HG03378 (cell line): ENCODE measurements around the gene OBSCN.

Experiments
- ATAC-seq: cut with Tn5 transposase; IDR thresholded peaks from one replicate; pipeline ENCODE4 v1.9.1; 2021; ENCODE audit warnings: mild to moderate bottlenecking, moderate library complexity; ENCODE audit not compliant: unreplicated experiment

The OBSCN gene

GRCh38 chr1:228350831-228351781, 143.3 kb downstream of the OBSCN start:
- no peak for ATAC-seq

DNA sequence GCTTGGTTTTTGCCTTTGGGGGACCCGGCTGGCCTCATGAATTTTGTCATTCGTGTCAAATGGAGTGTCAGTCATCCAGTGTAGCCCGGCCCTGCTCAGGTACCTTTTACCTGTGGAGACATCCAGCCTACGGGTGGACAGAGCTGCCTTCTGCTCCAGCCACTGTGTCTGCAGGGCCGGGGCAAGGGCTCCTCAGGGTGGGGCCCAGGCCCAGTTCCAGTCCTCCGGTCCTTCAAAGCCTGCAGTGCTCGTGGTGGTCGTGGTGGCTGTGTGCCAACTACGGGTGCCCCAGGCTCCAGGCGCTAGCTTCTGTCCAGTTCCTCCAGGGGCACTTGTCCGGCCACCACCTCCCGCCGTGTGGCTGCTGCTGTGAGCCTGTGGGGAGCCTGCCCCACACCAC, 144.0 kb downstream of the OBSCN start:
- ATAC-seq: no peak

DNA sequence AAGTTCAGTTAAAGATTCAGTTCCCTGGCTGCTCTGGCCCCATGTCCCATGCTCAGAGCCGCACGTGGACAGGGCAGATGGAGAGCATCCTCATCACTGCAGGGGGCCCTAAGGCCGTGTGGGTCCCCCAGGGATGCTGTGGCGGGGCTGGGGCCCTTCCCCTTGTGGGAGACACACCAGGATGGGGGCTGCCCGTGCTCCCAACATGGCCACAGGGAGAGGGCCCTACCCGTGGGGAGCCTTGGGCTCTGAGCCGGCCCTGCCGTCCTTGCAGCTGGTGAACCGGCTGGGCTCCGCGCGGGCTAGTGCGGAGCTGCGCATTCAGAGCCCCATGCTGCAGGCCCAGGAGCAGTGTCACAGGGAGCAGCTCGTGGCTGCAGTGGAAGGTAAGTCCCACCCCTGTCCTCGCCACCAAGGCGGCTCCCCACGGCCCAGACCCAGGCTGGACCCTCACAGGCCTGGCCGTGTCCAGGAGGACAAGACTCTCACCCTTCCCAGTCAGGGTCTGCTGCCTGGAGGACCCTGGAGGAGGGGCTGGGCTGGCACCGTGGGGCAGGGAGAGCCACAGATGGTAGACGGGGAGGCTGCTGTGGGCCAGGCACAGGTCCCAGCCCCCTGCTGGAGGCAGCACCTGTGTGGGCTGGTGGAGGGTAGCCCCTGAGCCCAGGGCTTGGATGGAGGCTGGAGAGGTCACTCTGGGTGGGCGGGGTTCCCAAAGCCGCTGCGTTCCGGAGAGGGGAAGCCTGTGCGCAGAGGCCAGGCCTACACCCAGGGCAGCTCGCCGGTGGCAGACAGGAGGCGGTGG, 145.0 kb downstream of the OBSCN start:
- no peak for ATAC-seq

DNA sequence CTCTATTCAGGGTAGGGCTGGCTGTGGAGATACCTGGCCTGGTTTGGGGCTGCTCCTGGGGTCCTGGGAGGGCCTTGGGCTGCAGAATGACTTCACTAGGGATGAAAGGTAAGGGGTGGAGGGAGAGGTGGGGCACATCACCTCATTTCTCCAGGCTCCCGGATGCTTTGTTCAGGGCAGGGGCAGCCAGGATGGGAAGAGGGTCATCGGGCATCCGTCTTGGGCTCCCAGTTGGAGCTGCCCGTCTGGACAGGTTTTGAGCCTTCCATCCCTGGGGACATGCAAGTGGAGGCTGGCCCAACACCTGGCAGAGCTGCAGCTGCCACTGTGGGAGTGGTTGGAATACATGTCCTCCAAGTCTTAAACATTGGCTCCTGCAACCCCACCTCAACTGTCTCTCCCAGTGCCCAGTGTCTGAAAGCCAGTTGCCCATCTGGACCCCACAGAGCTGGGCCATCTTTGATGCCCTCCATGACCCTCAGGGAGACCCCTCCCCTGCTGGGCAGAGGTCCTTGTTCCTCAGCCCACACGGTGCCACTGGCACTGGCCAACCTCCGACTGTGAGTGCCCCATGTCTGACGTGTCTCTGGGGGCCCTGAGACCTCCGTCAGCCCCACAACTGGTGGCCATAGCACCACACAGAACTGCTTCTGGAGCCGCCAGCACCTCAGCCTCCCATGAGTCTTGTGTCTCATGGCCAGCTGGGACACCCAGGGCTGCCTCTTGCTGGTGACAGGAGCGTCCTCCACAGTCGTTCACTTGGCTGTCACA, 145.9 kb downstream of the OBSCN start:
- ATAC-seq: no peak

DNA sequence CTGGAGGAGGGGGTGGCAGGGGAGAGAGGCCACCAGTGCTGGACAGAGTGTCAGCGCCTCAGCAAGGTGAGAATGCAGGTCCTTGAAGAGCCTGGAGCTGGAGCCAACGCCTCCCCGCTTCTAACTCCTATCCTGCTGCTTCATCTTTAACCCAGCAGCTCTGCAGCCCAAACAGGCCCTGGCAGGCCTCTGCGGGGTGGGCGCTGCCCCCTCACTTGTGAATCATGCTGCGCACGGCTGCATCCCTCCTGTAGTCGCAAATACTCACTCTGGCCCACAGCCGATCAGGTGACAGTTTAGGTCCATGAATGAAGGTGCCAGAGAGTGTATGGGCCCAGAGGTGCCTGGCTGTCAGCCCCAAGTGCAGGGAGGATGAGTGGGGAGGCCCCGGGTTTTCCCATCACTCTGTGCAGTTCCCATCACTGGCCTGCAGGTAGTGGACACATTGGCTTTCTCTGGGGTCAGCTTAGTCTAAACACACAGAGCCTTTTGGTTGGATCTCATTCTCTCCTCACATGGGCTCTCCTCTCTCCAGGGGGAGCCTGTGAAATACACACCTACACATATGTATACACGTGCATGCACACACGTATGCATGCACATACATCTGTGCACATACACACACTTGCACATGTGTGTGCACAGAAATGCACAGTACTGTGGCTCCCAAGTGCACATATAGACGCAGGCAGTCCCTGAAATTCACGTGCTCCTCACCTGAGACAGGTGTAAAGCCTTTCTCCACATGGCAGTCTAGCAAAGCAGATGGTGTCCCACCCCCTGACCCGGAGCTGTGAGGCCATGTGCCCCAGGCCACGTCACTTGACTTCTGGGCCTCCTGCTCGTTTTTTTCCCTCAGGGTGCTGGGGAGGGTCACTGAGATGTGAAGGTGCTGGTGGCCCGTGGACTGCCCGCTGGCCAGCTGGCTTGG, 146.8 kb downstream of the OBSCN start:
- no peak for ATAC-seq

GRCh38 chr1:228356897-228357680, 149.2 kb downstream of the OBSCN start:
- ATAC-seq: no peak

- ATAC-seq: no peak
Measured at GRCh38 chr1:228358039-228358763, 150.4 kb downstream of the OBSCN start.

GRCh38 chr1:228358764-228359612, 151.1 kb downstream of the OBSCN start:
- no peak for ATAC-seq

DNA sequence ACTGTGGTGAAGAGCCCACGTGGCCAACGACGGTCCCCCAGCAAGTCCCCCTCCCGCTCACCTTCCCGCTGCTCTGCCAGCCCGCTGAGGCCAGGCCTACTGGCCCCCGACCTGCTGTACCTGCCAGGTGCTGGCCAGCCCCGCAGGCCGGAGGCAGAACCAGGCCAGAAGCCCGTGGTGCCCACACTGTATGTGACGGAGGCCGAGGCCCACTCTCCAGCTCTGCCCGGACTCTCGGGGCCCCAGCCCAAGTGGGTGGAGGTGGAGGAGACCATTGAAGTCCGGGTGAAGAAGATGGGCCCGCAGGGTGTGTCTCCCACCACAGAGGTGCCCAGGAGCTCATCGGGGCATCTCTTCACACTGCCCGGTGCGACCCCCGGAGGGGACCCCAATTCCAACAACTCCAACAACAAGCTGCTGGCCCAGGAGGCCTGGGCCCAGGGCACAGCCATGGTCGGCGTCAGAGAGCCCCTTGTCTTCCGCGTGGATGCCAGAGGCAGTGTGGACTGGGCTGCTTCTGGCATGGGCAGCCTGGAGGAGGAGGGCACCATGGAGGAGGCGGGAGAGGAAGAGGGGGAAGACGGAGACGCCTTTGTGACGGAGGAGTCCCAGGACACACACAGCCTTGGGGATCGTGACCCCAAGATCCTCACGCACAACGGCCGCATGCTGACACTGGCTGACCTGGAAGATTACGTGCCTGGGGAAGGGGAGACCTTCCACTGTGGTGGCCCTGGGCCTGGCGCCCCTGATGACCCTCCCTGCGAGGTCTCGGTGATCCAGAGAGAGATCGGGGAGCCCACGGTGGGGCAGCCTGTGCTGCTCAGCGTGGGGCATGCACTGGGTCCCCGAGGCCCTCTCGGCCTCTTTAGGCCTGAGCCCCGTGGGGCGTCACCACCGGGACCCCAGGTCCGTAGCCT, 152.0 kb downstream of the OBSCN start:
- no peak for ATAC-seq

DNA sequence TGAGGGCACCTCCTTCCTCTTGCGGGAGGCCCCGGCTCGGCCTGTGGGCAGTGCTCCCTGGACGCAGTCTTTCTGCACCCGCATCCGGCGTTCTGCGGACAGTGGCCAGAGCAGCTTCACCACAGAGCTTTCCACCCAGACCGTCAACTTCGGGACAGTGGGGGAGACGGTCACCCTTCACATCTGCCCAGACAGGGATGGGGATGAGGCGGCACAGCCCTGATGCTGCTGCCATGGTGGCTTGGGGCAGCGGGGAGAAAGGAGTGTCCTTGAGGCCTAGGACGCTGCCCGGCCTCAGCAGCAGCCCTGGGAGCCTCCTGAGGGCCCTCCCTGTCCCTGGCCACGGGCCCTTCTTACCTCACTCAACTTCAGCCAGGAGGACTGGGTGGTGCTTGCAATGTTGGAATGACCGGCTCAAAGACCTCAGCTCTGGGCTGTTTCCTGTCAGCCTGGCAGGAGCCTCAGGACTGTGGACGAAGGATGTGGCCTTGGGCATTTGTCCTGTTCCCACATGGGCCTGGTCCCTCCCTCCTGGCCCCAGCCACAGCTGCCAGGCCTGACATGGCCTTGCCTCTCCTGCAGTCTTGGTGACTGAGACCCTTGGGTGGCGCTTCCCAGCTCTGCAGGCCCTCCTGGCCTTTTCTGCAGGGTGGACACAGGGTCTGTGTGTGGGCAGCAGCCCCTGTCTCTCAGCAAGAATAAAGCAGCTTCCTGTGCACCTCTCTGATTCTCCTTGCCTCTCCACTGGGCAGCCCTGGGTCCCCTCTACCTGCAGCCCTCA, 152.9 kb downstream of the OBSCN start:
- no peak for ATAC-seq

DNA sequence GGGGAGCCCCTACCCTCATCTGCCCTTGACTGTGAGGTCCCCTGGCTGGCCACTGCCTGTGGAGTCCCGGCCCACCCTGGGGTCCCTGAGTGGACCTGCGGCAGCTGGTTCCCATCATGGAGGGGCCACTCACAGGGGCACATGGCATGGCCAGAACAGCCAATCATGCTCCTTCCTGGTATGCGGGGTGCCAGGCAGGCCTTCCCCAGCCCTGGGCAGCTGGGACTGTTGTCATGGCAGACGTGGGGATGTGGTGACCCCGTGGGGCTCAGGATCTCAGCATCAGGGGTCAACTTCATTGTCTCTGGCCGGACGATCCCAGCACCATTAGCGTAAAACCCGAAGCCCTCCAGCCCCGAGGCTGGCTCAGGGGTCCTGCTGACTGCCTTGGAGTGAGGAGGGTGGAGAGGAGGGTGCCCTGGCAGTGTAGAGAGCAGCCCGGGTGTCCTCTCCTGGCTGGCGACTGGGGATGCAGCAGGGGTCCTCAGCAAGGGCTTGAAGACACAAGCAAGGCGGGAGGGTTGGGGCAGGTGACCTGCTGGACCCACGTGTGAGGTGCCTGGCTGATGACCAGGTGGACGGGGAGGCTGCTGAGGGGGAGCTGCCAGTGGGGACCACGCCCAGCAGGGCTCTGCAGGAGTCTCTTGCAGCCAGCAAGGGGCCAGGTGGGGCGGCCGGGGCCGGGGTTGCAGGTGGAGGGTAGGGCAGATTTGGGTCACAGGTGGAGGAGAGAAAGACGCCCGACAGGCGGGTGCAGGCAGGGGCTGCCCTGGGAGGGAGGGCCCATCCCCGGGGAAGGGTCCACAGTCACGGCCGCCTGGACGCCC, 153.7 kb downstream of the OBSCN start:
- no peak for ATAC-seq

DNA sequence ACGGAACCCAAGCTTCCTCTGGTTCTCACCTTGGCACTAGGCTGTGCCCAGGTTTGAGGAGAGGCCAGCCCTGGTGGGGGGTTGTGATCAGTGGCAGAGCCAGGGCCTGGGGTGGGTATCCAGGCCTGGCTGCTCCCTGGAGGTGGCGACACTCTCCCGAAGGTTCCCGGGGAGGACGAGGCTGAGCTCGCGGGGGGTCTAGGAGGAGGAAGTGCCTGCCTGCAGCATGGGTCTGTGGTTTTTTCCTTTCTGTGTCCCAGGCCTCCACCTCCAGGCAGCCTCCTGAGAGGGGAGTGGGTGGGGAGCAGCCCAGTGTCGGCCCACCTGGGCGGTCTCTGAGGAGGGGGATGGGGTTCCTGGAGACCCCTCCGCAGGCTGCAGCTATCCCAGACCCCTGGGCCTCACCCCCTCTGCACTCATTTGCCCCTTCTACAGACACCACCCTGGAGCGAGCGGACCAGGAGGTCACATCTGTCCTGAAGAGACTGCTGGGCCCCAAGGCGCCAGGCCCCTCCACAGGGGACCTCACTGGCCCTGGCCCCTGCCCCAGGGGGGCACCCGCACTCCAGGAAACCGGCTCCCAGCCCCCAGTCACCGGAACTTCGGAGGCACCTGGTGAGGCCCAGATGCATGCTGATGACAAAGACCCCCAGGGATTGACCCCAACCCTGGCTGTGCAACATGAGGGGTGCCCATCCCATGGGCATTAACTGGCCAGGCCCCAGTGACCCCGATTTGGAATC, 154.5 kb downstream of the OBSCN start:
- no peak for ATAC-seq

DNA sequence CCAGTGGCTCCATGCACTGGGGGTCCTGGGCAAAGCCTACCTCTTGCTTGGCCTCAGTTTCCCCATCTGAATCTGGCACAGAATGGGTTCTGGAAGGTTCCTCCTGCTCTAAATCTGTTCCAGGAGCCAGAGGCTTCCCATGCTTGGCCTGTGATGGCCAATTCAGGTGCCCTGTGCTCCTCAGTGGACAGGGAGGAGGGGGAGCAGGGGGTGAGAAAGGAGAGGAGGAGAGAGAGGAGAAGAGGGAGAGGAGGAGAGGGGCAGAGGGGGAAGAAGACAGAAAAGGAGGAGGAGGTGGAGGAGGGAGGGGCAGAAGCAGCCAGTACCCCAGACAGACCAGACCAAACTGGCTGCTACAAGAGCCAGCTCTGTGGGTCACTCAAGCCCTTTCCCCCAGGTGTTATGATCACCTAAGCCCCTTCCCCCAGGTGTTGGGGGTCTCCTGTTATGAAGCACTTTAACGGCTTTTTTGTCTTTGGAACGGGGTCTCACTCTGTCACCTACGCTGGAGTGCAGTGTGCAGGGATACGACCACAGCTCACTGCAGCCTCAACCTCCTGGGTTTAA, 155.1 kb downstream of the OBSCN start:
- no peak for ATAC-seq

- ATAC-seq: no peak
Measured at GRCh38 chr1:228363686-228364067, 155.8 kb downstream of the OBSCN start.
